HEK293T (cell line): ENCODE results near the gene PLXNA3.

Source experiments
- CTCF ChIA-PET: fragments of 350-600 bp; formaldehyde crosslinking; extraction: SDS; loops from one replicate; lab custom pipeline; 2021; ENCODE audit warnings: antibody characterized with exemption, inconsistent platforms; lab: Yijun Ruan, JAX
- POLR2A ChIA-PET: fragments of 350-600 bp; formaldehyde crosslinking; extraction: SDS; loops from one replicate; lab custom pipeline; 2020; ENCODE audit warnings: antibody characterized with exemption, inconsistent platforms; lab: Yijun Ruan, JAX
- DNase-seq: peaks from one replicate; pipeline ENCODE4 v3.0.0; 2012; ENCODE audit warnings: mixed read lengths; ENCODE audit errors: extremely low spot score
- ARNT ChIP-seq: fragments of 450-650 bp; IDR thresholded peaks from 2 replicates; pipeline ENCODE4 v1.6.1; 2017; ENCODE audit warnings: mild to moderate bottlenecking
- BHLHE40 ChIP-seq: fragments of 450-650 bp; IDR thresholded peaks from 2 replicates; pipeline ENCODE4 v1.6.1; 2016; ENCODE audit warnings: mild to moderate bottlenecking, moderate library complexity, borderline replicate concordance
- CTBP1 ChIP-seq: fragments of 450-650 bp; IDR thresholded peaks from 2 replicates; pipeline ENCODE4 v1.6.1; 2016; ENCODE audit warnings: borderline replicate concordance
- ELF4 ChIP-seq: fragments of 450-650 bp; IDR thresholded peaks from 2 replicates; pipeline ENCODE4 v1.6.1; 2017; ENCODE audit warnings: antibody characterized with exemption
- FOXA1 ChIP-seq: fragments of 450-650 bp; IDR thresholded peaks from 2 replicates; pipeline ENCODE4 v1.6.1; 2016; ENCODE audit warnings: mild to moderate bottlenecking
- FOXK2 ChIP-seq: fragments of 450-650 bp; IDR thresholded peaks from 2 replicates; pipeline ENCODE4 v1.6.1; 2016; ENCODE audit warnings: mild to moderate bottlenecking
- FOXM1 ChIP-seq: fragments of 450-650 bp; IDR thresholded peaks from 2 replicates; pipeline ENCODE4 v1.6.1; 2017; ENCODE audit warnings: mild to moderate bottlenecking, borderline replicate concordance
- HDGF ChIP-seq: fragments of 450-650 bp; IDR thresholded peaks from 2 replicates; pipeline ENCODE4 v1.6.1; 2017; ENCODE audit warnings: antibody characterized with exemption, borderline replicate concordance
- L3MBTL2 ChIP-seq: fragments of 450-650 bp; conservative IDR thresholded peaks from 2 replicates; pipeline ENCODE4 v1.6.1; 2016; ENCODE audit warnings: mild to moderate bottlenecking
- LEF1 ChIP-seq: fragments of 450-650 bp; IDR thresholded peaks from 2 replicates; pipeline ENCODE4 v1.6.1; 2017; ENCODE audit warnings: mild to moderate bottlenecking, borderline replicate concordance
- NFRKB ChIP-seq: fragments of 450-650 bp; IDR thresholded peaks from 2 replicates; pipeline ENCODE4 v1.6.1; 2016; ENCODE audit warnings: mild to moderate bottlenecking, moderate library complexity
- SP1 ChIP-seq: fragments of 450-650 bp; IDR thresholded peaks from 2 replicates; pipeline ENCODE4 v1.6.1; 2017
- SUZ12 ChIP-seq: fragments of 450-650 bp; IDR thresholded peaks from 2 replicates; pipeline ENCODE4 v1.6.1; 2016; ENCODE audit warnings: mild to moderate bottlenecking
- TARDBP ChIP-seq: fragments of 450-650 bp; IDR thresholded peaks from 2 replicates; pipeline ENCODE4 v1.6.1; 2016
- ZNF384 ChIP-seq: fragments of 450-650 bp; IDR thresholded peaks from 2 replicates; pipeline ENCODE4 v1.6.1; 2016
- TF ChIP-seq, protein P1 (sequence below): fragments of 450-650 bp; IDR thresholded peaks from 2 replicates; pipeline ENCODE4 v1.6.1; 2016

The PLXNA3 gene

DNA sequence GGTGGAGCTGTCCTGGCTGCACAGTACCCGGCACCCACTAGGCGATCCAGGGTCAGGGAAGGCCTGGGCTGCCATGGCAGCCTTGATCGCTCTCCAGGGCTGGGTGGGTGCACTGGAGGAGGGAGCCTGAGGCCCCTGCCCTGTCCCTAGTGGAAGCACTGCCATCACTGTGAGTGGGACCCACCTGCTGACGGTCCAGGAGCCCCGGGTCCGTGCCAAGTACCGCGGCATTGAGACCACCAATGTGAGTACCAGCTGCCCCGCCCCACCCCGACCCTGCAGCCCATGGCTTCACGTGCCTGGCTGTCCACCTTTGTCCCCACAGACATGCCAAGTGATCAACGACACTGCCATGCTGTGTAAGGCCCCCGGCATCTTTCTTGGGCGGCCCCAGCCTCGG lies 8.8 kb downstream of the PLXNA3 start:
- POLR2A ChIA-PET, result interaction anchor here (1.6 kb wide), 1 partner anchor 10 kb away, joined by 5 read pairs; no protein-coding TSS in a partner anchor
- TF ChIP-seq FOXM1 (no peak), TARDBP (no peak), ARNT (no peak), FOXK2 (no peak), NFRKB (no peak), LEF1 (no peak)
- DNase-seq, result no peak
- CTCF ChIA-PET, result no interaction called here

GRCh38 chrX:154467556-154467955 lies 9.5 kb downstream of the PLXNA3 start:
- CTCF ChIA-PET, result no interaction called here
- TF ChIP-seq FOXK2, result no peak
- POLR2A ChIA-PET, result interaction anchor here (1.6 kb wide), 1 partner anchor 10 kb away, joined by 5 read pairs; no protein-coding TSS in a partner anchor
- no peak for DNase-seq

GRCh38 chrX:154468217-154468616 lies 10.1 kb downstream of the PLXNA3 start:
- ChIA-PET CTCF (no interaction called here), POLR2A (interaction anchor here (1.6 kb wide), 1 partner anchor 9 kb away, joined by 5 read pairs; no protein-coding TSS in a partner anchor)
- DNase-seq, result no peak
- no peak for TF ChIP-seq ZNF384
- no peak for TF ChIP-seq SP1
- TF ChIP-seq FOXK2, result no peak
- TF ChIP-seq SUZ12, result no peak
- no peak for TF ChIP-seq CTBP1
- no peak for TF ChIP-seq FOXM1
- TF ChIP-seq NFRKB, result no peak
- TF ChIP-seq LEF1, result no peak
- no peak for TF ChIP-seq TARDBP
- no peak for TF ChIP-seq BHLHE40
- TF ChIP-seq ELF4, result no peak
- TF ChIP-seq, protein P1, sequence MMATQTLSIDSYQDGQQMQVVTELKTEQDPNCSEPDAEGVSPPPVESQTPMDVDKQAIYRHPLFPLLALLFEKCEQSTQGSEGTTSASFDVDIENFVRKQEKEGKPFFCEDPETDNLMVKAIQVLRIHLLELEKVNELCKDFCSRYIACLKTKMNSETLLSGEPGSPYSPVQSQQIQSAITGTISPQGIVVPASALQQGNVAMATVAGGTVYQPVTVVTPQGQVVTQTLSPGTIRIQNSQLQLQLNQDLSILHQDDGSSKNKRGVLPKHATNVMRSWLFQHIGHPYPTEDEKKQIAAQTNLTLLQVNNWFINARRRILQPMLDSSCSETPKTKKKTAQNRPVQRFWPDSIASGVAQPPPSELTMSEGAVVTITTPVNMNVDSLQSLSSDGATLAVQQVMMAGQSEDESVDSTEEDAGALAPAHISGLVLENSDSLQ, result no peak
- no peak for TF ChIP-seq FOXA1
- no peak for TF ChIP-seq HDGF
- no peak for TF ChIP-seq ARNT
- TF ChIP-seq L3MBTL2, result no peak

DNA sequence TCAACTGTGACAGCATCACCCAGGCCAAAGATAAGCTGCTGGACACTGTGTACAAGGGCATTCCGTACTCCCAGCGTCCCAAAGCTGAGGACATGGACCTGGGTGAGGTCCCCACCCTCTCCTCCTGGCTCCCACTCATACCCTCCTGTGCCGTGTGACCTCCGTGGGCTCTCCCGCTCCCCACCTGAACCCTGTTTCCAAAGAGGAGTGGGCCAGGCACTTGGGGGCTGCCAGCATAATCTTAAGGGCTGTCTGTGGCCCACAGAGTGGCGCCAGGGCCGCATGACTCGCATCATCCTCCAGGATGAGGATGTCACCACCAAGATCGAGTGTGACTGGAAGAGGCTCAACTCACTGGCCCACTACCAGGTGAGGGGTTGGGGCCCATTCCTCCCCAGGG lies 11.0 kb downstream of the PLXNA3 start:
- CTCF ChIA-PET, result no interaction called here
- POLR2A ChIA-PET, result no interaction called here
- TF ChIP-seq LEF1 (no peak), ARNT (no peak), CTBP1 (no peak), ELF4 (no peak), FOXK2 (no peak), ZNF384 (no peak), FOXM1 (no peak)
- no peak for DNase-seq

DNA sequence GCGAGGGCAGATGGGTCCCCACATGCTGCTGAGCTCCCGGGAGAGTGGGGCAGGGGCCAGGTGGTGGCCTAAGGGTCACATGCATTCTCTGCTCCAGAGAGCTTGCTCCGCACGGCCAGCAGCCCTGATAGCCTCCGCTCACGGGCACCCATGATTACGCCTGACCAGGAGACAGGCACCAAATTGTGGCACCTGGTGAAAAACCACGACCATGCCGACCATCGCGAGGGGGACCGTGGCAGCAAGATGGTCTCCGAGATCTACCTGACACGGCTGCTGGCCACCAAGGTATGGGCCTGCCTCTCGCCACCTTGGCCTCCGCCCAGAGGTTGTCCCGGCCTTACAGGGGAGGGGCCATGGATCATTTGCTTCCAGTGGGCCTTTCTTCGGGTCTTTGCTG lies 11.8 kb downstream of the PLXNA3 start:
- POLR2A ChIA-PET, result no interaction called here
- CTCF ChIA-PET, result no interaction called here
- DNase-seq, result no peak
- TF ChIP-seq ARNT, result no peak
- TF ChIP-seq HDGF, result no peak
- TF ChIP-seq FOXA1, result no peak
- TF ChIP-seq SUZ12, result no peak
- TF ChIP-seq ELF4, result no peak
- TF ChIP-seq TARDBP, result no peak
- TF ChIP-seq SP1, result no peak
- no peak for TF ChIP-seq FOXM1
- no peak for TF ChIP-seq CTBP1
- TF ChIP-seq ZNF384, result no peak
- no peak for TF ChIP-seq LEF1
- TF ChIP-seq NFRKB, result no peak
- TF ChIP-seq, protein P1, result no peak
- no peak for TF ChIP-seq BHLHE40
- no peak for TF ChIP-seq L3MBTL2
- TF ChIP-seq FOXK2, result no peak

GRCh38 chrX:154470434-154470833 lies 12.4 kb downstream of the PLXNA3 start:
- DNase-seq, result no peak

More at GRCh38 chrX:154470434-154470833, 12.4 kb downstream of the PLXNA3 start:
- ChIA-PET POLR2A (no interaction called here), CTCF (no interaction called here)
- no peak for TF ChIP-seq NFRKB
- TF ChIP-seq, protein P1, result no peak
- TF ChIP-seq FOXA1, result no peak
- no peak for TF ChIP-seq BHLHE40
- no peak for TF ChIP-seq TARDBP
- TF ChIP-seq HDGF, result no peak
- no peak for TF ChIP-seq SP1
- TF ChIP-seq SUZ12, result no peak
- TF ChIP-seq FOXM1, result no peak
- TF ChIP-seq L3MBTL2, result no peak
- no peak for TF ChIP-seq FOXK2
